HG03432 (cell line): Measurements from ENCODE around the gene DNTTIP2.
"Not testable (repeated sequence)": the region's sequence is repeated elsewhere in the genome, so short reads cannot be mapped to it uniquely, and the experiment has no call there.

Experiments
- ATAC-seq: cut with Tn5 transposase; IDR thresholded peaks from one replicate; pipeline ENCODE4 v1.9.1; 2021; ENCODE audit warnings: mild to moderate bottlenecking, moderate library complexity; ENCODE audit not compliant: unreplicated experiment

Gene DNTTIP2, protein sequence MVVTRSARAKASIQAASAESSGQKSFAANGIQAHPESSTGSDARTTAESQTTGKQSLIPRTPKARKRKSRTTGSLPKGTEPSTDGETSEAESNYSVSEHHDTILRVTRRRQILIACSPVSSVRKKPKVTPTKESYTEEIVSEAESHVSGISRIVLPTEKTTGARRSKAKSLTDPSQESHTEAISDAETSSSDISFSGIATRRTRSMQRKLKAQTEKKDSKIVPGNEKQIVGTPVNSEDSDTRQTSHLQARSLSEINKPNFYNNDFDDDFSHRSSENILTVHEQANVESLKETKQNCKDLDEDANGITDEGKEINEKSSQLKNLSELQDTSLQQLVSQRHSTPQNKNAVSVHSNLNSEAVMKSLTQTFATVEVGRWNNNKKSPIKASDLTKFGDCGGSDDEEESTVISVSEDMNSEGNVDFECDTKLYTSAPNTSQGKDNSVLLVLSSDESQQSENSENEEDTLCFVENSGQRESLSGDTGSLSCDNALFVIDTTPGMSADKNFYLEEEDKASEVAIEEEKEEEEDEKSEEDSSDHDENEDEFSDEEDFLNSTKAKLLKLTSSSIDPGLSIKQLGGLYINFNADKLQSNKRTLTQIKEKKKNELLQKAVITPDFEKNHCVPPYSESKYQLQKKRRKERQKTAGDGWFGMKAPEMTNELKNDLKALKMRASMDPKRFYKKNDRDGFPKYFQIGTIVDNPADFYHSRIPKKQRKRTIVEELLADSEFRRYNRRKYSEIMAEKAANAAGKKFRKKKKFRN

DNA sequence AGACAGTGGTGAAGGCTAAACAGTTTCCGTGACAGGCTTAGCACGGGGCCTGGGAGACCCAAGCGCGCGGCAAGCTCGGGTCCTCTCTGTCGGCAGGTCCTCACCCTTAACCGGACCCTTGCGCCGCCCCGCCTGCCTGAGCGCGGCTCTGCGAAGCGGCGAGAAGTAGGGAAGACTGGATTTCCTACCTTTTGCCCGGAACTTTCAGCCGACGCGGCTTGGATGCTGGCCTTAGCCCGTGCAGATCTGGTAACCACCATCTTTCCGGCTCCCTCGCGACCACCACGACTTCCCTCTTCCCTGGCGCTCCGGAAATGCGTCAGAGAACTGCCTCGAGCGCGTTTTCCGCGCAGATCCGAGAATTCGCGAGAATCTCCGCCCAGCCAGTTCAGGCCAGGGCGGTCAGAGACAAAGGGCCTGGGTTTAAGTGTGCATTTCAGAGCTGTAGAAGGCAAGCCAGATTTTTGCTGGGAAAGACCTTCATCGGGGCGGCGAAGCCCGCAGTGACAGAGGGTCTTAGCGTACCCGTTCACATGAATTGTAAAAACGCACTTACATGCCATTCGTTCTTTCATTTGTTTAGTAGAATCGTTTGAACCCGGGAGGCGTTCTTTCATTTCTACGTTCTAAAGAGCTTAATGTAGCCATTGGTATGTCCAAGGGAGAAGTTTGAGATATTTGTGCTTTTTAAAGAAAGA lies at the start of gene DNTTIP2:
TSS of gene DNTTIP2 (minus strand) at position 318 of the 698 bp plus-strand sequence. CDS start at position 260, 58 bp downstream.
- peak; percentile 97 for ATAC-seq

DNA sequence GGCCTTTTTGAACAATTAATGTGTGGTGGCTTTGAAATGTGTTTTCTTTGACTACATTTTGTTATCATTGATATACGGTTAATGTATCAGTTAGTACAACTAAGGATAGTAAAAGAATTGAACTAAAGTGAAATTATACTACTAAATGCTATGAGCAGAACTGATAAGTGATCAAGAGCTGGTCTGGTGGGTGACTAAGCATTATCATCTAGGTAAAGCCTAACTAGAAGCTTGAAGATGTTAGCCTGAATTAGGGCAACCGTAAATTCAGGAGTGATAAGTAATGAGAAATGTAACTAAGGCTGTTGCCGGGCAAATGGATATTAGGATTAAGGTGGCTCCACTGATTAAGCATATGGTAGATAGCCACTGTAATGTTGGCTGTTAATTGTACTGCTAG lies 46.2 kb upstream of the DNTTIP2 start:
- ATAC-seq = no peak

DNA sequence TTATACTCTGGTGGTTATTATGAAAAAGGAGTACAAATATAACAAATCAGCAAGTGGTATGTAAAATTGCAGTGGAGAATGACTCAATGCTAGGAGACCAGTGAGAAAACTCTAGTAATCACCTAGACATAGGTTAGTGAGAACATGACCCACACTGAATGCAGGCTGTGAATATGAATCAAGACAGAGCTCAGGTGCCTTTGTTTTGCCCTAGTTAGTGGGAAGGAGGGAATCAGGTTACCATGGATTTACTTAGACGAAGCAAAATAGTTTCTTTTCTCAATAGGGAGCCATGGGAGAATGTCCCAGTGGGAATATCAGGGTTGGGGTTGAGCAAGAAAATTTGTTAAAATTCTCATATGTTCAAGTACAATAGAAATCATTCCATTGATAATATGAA lies 40.8 kb upstream of the DNTTIP2 start:
- ATAC-seq = no peak

DNA sequence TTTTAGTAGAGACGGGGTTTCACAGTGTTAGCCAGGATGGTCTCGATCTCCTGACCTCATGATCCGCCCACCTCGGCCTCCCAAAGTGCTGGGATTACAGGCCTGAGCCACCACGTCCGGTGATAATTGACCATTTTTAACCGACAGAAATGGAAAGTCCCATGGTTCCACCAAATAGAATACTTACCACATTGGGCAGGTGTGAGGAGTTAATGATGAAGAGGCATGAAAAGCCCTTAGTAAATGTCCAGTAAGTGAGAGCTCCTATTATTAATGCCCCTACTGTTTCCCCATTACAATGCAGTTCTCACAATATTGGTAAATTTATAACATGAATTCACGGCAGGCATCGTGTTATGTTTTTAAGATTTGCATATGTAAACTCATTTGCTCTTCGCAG lies 38.3 kb upstream of the DNTTIP2 start:
- no peak for ATAC-seq

DNA sequence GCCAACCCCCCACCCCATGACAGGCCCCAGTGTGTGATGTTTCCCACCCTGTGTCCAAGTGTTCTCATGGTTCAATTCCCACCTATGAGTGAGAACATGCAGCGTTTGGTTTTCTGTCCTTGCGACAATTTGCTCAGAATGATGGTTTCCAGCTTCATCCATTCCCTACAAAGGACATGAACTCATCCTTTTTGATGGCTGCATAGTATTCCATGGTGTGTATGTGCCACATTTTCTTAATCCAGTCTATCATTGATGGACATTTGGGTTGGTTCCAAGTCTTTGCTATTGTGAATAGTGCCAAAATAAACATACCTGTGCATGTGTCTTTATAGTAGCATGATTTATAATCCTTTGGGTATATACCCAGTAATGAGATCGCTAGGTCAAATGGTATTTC lies 31.9 kb upstream of the DNTTIP2 start:
- ATAC-seq = not testable (repeated sequence)

DNA sequence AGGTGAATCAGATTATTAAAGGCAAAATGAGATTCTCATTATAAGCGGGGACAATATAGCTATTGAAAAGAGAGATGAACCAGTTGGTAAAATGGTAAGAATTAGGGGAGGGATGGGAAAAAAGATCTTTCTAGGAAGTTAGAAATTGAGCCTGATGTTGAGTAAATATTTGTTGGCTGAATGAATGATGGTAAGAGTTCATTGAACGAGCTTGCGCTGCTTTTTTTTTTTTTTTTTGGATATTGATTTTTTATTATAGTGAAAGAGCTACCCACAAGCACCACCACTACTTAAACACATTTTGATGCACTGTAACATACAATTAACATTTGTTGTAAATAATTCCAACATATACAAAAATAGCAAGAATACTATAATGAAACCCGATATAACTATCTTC lies 31.3 kb upstream of the DNTTIP2 start:
- no peak for ATAC-seq

DNA sequence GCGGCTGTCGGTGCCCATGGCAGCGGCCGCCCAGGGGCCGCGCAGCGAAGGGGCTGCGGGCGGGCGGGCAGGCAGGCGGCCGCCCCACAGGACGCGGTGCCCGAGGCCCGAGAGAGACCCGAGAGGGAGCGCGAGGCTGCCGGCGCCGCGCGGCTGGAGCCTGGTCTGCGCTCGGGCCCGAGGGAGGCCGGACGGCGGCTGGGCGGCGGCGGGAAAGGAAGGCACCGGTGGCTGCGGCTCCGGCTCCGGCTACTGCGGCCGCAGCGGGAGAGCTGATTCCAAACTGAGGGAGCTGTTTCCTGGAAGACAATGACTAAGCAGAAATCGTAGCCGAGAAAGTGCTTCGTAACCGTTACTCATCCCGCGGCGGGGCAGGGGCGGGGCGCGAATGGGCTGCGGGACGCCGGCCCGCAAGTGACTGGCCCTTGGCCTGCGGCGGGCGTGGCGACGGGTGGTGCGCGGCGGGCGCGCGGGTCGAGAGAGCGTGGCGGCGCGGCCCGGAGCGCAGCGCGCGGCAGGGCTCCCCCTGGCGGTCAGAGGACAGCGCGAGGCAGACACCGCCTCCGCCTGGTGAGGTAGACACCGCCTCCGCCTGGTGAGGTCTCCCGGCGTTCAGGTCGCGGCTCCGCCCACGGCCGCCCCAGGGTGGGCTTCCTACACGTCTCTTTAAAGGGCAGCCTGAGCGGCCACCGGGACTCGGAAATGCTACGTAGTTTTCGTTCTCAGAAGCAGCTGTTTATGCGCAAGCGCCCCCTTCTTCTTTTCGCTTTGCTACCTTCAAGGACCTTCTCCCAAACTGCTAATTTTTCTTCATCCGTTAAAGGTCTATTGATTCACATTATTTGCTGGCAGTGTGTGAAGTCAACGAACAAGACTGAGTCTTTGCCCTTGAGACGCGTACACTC lies 30.4 kb upstream of the DNTTIP2 start, which contains the start of gene GCLM:
TSS of gene GCLM (minus strand) at position 285 of the 905 bp plus-strand sequence. CDS start at position 18, 267 bp downstream.
- peak; percentile 95 for ATAC-seq

DNA sequence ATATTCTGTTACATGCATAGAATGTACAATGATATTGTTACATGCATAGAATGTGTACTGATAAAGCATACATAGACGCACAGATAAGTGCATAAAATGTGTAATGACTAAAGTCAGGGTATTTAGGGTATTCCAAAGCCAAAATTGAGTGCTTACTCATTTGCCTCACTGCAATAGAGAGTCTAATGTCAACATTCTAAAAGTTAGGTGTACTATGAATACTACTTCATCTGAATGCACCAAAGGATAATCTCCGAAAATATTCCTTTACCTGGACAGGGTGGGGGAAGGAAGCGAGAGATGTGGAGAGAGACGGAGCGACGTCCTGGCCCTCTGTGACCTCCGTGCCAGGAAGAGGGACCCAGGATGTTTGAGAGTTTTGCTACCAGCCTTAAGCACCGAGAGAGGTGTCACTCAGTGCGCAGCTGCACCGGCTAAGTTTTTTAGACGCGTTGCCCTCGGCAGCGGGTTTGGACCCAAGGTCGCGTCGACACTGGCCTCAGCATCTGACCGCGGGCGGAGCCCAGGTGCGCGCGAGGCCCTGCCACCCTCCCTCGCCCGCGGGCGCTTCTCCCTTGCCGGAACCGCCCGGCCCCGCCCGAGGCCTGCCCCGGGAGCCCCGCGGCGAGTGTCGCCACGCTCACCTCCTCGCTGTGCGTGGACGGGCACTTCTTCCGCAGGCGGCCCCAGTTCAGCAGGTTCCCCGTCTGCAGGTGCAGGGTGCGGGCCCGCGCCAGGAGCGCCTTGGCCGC lies 29.6 kb upstream of the DNTTIP2 start:
- ATAC-seq = peak; percentile 47

DNA sequence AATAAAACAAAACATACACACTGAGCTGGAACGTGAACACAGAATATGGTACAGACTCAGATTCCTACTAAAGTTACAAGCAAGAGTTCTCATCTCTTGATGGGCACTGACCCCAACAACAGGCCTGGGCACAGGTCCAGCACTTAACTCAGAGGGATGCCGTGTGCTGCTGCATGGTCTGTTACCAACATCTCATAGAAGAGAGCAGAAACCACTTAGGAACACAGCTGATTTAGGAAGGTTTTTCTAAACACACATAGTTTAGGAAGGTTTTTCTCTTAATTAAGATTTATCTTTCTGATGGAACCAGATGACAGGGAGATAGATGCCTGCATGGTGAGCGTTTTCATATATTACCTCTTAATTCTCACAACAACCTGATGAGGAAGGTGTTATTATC lies 28.7 kb upstream of the DNTTIP2 start:
- no peak for ATAC-seq

DNA sequence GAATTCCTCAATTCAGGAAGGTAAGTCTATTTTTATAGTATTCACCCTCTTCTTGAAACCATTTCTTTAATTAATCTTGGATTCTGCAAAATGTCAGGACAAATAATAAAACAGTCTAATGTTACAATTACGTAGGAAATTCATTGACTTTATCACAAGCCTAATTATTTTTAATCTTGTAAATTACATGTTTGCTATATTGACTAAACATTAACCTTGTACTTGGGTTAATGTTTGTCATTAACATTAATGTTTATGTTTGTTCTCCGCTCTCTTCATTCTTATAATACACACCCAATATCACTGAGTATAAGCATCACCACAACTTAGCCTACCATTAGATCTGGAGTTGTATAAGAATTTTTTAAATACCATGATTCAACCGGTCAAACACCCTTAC lies 27.5 kb upstream of the DNTTIP2 start:
- no peak for ATAC-seq

DNA sequence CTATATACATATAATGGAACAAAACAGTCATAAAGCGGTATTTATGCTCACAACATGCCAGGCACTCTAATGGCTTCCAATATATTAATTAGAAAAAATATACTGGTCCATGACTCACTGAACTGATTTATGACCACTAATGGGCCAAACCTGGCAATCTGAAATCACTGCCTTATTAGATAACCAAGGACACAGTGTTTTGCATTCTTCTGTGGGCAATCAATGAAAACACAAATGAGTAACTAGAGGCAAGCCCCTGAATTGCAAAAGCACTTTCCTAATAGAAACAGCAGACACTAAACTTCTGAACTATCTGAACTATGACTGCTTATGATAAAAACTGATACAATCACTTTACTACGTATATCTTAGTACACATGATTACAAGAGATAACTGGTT lies 26.7 kb upstream of the DNTTIP2 start:
- no peak for ATAC-seq

DNA sequence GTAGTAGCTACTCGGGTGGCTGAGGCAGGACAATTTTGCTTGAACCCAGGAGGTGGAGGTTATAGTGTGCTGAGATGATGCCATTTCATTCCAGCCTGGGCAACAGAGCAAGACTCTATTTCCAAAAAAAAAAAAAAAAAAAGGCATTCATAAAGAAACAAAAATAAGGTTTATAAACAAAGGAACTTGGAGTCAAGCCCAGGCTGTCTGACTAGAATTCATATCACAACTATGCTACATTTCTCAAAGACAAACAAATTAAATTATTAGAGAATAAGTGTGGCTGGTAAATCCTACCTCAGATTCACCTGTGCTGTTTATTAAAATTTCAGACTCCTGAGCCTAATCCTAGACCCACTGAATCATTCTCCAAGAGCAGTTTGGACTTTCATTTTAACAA lies 26.0 kb upstream of the DNTTIP2 start:
- ATAC-seq = no peak

DNA sequence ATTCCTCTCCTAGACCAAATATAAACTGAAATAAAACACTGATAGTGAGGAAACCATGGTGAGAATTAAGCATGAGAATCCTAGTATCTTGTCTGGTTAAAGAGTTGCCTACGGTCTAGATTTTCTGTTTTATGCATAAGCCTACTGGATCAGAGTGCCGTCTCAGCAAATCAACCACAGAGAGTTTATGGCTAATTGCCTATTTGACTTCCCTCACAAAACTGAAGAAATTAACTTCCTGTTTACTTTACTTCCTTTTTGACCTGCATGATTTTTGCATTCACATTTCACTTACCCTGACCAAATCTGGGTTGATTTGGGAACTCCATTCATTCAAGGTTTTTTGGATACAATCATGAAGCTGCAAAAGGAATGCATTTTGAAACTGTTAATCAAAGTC lies 25.2 kb upstream of the DNTTIP2 start:
- no peak for ATAC-seq

DNA sequence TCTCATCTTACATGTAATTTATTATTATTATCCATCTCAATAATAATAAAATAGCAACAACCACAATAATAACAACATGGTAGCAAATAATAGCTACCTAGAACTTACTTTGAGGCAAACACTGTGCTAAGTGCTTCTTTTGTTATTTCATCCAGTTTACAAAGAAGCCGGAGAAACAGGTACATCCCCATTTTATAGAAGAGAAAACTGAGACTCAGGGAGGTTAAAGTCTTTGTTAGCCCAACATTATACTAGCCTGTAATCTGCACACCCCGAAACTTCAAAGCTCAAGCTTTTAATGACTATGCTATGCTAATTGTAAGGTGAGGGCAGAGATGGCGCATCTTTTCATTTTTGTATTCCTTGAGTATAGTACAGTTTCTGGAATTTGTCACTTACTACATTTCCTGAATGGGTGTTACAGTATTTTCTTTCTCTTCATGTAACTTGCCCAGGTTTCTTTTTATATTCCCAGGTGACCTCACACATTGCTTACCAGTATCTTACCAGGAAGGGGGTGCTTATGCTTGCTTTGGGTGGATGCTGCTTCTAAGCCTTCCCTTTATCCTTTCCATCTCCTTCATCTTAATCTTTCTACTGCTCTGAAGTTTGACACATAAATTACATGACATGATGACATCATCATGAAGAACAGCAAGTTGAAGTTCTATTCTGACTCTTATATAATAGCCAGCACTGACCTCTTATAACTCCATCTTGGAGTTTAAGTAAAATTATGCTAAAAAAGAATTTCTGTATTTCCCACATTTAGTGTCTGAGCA lies 21.9 kb upstream of the DNTTIP2 start:
- no peak for ATAC-seq

DNA sequence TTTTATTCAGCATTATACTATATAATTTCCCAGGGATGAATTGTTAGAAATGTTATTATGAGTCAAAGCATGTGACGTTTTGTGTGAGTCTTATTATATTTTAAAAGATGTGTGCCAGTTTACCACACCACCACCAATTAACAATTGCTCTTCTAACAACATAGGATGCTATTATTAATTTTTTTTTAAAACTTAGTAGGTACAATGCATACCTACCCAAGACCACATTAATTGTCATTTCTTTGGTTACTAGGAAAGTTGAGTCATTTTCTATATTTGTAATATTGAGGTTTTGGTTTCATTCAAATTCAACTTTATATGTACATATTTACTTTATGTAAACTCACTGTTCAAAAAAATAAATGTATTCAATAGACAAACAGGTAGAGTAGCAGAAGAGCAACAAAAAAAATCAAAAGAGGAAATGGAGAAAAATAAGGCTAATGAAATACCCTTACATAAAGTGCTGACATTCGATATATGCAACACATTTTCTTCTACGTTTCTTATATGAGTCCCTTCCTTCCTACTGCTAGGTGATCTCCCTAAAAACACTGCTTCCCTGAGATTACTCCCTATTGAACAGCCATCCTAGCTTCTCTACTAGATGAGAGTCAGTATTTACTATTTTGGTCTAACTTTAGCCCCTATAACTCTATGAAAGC lies 20.7 kb upstream of the DNTTIP2 start:
- ATAC-seq = no peak

DNA sequence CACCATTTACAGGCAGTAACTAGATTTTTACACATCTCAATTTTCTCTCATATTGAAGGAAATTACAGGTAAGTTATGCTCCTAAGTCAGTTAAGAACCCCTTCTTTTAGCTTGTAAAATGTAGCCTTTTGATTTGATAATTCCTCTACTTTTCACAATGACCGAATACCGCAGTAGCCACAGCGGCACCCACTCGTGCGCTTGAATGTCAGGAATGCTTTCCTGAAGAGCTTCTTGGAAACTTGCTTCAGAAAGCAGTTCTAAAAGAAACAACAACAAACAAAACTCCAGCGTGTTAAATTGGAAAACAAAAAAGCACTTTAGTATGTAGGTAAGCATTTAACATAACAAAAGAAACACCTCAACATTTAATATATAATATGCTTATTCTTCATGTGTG lies 9.9 kb upstream of the DNTTIP2 start:
- ATAC-seq = no peak

DNA sequence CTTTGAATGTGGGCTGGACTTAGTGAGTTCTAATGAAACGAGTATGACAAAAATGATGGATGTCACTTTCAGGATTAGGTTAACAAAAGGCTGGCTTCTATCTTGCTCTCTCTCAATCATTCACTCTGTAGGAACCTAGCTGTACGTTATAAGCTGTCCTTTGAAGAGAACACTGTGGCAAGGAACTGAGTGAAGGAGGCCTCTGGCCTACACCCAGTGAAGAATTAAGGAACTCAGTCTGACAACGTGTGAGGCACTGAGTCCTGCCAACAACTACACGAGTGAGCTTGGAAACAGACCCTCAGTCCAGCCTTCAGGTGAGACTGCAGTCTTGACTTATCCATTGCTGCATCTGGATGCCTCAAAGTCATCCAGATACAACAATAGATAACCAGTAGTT lies 3.3 kb upstream of the DNTTIP2 start:
- no peak for ATAC-seq

DNA sequence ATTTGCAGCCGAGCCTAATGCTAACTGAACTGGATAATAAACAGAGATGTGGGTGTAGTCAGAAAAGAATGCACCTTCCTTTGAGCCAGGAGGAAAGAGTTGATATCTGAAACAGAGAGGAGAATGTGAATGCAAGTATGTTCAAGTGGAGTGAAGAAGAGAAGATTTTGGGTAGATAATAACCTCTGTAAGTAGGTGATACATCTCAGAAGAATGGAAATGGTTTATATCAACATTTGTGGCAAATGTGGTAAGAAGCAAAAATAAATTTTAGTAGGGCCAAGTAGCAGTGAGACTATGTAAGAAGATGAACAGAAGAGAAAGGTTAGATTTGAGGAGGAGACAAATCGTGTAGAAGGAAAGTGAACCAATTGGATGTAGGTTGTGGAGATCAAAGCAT lies 1.7 kb upstream of the DNTTIP2 start:
- no peak for ATAC-seq

DNA sequence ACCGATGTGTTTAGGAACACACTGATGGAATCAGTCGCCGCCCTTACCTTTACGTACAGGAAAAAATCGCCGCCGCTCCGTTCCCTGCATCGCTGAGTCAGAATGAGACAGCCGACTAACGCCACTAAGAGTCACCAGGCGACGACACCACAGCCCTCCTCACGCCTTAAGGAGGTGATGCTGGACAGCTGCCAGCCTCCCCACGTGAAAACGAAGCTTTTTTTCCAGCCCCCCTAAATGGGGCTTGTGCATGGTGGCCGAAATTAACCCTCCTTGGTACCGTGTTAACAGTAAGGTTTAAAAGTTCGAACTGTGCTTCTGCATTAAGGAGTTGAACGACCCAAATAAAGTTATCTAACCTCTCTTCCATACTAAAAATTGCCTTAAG lies 511 bp downstream of the DNTTIP2 start:
- peak; percentile 73 for ATAC-seq
